HCT116 (cell line): ENCODE results near the gene FOXF1.

Experiments
- ELF1 ChIP-seq: IDR thresholded peaks from 2 replicates; pipeline ENCODE4 v1.6.1; 2012; ENCODE audit warnings: low read depth, borderline replicate concordance
- EZH2 ChIP-seq: fragments of 200-600 bp; sonication (generic); IDR thresholded peaks from 2 replicates; pipeline ENCODE4 v1.6.1; 2017; ENCODE audit warnings: antibody characterized with exemption, mixed run types
- EZH2phosphoT487 ChIP-seq: fragments of 200-600 bp; IDR thresholded peaks from 2 replicates; pipeline ENCODE4 v1.6.1; 2018; ENCODE audit warnings: antibody characterized with exemption, borderline replicate concordance
- JUND ChIP-seq: IDR thresholded peaks from 2 replicates; pipeline ENCODE4 v1.6.1; 2012
- POLR2AphosphoS5 ChIP-seq: IDR thresholded peaks from 2 replicates; pipeline ENCODE4 v1.6.1; 2011; ENCODE audit warnings: mild to moderate bottlenecking, low read depth, low read length, moderate library complexity
- RAD21 ChIP-seq: IDR thresholded peaks from 2 replicates; pipeline ENCODE4 v1.6.1; 2012; ENCODE audit warnings: low read depth, mild to moderate bottlenecking
- TF ChIP-seq, protein P1 (sequence below): IDR thresholded peaks from 2 replicates; pipeline ENCODE4 v1.6.1; 2012; ENCODE audit warnings: low read depth
- TF ChIP-seq, protein P2 (sequence below): IDR thresholded peaks from 2 replicates; pipeline ENCODE4 v1.6.1; 2012
- TF ChIP-seq, protein P3 (sequence below): IDR thresholded peaks from 2 replicates; pipeline ENCODE4 v1.6.1; 2011; ENCODE audit warnings: mild to moderate bottlenecking, low read length, moderate library complexity; ENCODE audit not compliant: insufficient replicate concordance; ENCODE audit errors: extremely low read depth
- TF ChIP-seq, protein P4 (sequence below), 3 experiments: fragments of 200-600 bp in 1 of 3; sonication (generic) in 1 of 3; IDR thresholded peaks in 2 of 3; conservative IDR thresholded peaks in 1 of 3; 2 replicates each; pipeline ENCODE4 v1.5.1; 2012 to 2017; ENCODE audit warnings: low read depth in 2 of 3, low read length in 2 of 3, antibody characterized with exemption in 1 of 3, borderline replicate concordance in 1 of 3, control low read depth in 1 of 3, mild to moderate bottlenecking in 1 of 3, mixed read lengths in 1 of 3, mixed run types in 1 of 3, moderate library complexity in 1 of 3; ENCODE audit not compliant: insufficient read depth in 1 of 3

DNA sequence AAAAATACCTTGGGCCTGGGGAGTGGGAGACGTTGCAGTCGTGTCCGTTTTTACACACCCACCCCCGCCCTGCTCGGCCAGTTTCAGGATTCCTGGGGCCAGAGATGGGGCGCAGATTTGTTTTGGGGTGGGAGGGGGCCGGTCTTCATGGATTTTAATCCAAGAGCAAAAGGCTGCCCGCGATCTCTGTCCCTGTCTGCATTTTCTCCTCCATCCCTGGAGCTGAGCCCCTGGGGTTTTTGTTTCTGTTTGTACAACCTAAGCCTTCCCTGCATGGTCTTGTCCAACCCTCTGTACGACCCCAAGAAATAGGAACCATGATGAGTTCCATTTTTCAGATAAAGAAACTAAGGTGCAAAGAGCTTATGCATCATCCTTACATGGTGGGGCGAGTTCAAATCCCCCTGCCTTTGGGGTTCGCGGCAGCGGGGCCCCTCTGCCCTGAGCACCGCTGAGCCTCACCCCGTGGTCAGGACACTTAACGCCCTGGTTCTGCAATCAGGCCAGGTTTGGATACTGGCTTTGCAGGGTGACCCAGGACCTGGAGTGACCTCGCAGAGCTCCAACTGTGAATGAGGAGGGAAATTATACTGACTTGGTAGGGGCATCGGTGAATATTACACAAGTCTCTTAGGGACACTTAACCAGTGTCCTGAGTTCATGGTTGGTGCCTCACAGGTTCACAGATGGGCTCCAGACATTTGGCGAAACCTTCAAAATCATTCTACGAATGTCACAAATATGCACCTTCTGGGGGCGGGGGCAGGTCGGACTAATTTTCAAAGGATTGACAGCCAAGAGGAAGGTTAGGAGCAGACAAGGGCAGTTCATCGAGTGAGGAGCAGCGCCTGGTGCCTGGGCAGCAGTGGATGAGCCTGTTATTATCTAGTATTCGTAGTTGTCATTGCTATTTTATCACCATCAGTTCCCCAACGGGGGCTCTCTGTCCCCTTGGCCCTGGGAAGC, 4.1 kb upstream of the FOXF1 start:
- TF ChIP-seq, protein P1, sequence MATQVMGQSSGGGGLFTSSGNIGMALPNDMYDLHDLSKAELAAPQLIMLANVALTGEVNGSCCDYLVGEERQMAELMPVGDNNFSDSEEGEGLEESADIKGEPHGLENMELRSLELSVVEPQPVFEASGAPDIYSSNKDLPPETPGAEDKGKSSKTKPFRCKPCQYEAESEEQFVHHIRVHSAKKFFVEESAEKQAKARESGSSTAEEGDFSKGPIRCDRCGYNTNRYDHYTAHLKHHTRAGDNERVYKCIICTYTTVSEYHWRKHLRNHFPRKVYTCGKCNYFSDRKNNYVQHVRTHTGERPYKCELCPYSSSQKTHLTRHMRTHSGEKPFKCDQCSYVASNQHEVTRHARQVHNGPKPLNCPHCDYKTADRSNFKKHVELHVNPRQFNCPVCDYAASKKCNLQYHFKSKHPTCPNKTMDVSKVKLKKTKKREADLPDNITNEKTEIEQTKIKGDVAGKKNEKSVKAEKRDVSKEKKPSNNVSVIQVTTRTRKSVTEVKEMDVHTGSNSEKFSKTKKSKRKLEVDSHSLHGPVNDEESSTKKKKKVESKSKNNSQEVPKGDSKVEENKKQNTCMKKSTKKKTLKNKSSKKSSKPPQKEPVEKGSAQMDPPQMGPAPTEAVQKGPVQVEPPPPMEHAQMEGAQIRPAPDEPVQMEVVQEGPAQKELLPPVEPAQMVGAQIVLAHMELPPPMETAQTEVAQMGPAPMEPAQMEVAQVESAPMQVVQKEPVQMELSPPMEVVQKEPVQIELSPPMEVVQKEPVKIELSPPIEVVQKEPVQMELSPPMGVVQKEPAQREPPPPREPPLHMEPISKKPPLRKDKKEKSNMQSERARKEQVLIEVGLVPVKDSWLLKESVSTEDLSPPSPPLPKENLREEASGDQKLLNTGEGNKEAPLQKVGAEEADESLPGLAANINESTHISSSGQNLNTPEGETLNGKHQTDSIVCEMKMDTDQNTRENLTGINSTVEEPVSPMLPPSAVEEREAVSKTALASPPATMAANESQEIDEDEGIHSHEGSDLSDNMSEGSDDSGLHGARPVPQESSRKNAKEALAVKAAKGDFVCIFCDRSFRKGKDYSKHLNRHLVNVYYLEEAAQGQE, result no peak
- TF ChIP-seq, protein P2, sequence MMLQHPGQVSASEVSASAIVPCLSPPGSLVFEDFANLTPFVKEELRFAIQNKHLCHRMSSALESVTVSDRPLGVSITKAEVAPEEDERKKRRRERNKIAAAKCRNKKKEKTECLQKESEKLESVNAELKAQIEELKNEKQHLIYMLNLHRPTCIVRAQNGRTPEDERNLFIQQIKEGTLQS, result no peak
- TF ChIP-seq, protein P3, sequence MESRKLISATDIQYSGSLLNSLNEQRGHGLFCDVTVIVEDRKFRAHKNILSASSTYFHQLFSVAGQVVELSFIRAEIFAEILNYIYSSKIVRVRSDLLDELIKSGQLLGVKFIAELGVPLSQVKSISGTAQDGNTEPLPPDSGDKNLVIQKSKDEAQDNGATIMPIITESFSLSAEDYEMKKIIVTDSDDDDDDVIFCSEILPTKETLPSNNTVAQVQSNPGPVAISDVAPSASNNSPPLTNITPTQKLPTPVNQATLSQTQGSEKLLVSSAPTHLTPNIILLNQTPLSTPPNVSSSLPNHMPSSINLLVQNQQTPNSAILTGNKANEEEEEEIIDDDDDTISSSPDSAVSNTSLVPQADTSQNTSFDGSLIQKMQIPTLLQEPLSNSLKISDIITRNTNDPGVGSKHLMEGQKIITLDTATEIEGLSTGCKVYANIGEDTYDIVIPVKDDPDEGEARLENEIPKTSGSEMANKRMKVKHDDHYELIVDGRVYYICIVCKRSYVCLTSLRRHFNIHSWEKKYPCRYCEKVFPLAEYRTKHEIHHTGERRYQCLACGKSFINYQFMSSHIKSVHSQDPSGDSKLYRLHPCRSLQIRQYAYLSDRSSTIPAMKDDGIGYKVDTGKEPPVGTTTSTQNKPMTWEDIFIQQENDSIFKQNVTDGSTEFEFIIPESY, result no peak
- TF ChIP-seq EZH2 (no peak), JUND (no peak), EZH2phosphoT487 (no peak), POLR2AphosphoS5 (no peak), ELF1 (no peak), RAD21 (no peak)
- TF ChIP-seq, protein P4, sequence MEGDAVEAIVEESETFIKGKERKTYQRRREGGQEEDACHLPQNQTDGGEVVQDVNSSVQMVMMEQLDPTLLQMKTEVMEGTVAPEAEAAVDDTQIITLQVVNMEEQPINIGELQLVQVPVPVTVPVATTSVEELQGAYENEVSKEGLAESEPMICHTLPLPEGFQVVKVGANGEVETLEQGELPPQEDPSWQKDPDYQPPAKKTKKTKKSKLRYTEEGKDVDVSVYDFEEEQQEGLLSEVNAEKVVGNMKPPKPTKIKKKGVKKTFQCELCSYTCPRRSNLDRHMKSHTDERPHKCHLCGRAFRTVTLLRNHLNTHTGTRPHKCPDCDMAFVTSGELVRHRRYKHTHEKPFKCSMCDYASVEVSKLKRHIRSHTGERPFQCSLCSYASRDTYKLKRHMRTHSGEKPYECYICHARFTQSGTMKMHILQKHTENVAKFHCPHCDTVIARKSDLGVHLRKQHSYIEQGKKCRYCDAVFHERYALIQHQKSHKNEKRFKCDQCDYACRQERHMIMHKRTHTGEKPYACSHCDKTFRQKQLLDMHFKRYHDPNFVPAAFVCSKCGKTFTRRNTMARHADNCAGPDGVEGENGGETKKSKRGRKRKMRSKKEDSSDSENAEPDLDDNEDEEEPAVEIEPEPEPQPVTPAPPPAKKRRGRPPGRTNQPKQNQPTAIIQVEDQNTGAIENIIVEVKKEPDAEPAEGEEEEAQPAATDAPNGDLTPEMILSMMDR (IDR thresholded peaks at IDR 0.05 in 2 of 3, conservative IDR thresholded peaks at IDR 0.05 in 1 of 3; ENCODE audit: borderline replicate concordance in 1 of 3, insufficient read depth in 1 of 3, low read depth in 2 of 3, low read length in 2 of 3), result no peak
